Activated gamma-delta T cell treated with anti-CD3 and anti-CD28 coated beads, Interleukin-2, amount 50 U/mL, for 16 hours (primary cell): ENCODE measurements around the gene CCDC18.

Experiments used
- DNase-seq: peaks from one replicate; pipeline ENCODE4 v3.0.0-alpha.2; 2020; ENCODE audit warnings: low read depth

Gene CCDC18

DNA sequence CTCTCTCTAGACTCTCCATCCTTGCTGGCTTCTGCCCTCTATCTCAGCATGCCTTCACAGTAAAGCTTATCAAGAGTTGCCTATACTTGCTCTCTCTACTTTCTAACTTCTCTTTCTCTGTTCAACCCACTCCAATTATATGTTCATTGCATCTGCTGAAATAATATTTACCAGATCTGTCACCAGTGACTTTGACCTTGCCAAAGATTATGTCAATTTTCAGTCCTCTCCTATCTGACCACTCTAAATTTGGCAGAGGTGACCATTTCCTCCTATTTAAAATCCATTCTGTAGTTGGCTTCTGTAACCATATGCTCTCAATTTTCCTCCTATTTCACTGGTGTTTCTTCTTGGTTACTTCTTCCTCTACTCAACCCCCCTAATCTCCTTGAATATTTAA lies 126.4 kb downstream of the CCDC18 start:
- no peak for DNase-seq

DNA sequence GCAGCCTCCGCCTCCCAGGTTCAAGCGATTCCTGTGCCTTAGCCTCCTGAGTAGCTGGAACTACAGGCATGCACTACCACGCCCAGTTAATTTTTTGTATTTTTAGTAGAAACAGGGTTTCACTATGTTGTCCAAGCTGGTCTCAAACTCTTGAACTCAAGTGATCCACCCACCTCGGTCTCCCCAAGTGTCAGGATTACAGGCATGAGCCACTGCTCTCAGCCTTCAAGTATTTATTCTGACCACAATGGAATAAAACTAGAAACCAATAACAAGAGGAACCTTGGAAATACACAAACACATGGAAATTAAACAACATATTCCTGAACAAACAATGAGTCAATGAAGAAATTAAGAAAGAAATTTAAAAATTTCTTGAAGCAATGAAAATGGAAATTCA lies 132.5 kb downstream of the CCDC18 start:
- DNase-seq: no peak

DNA sequence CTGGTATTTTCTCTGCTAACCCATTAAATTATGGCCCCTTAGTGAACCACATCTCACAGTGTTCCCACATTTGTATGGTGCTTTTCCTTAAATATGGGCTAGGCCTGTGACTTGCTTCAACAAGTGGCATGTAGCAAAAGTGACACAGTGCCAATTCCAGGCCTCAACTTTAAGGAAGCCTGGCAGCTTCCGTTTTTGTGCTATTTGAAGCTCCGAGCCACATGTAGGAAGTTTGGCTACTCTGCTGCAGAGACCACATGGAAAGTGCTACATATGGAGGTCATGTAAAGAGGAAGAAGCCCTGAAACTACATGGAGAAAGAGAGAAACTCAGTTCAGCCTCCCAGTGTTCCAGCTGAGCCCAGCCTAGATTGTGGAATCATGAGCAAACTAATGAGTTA lies 136.7 kb downstream of the CCDC18 start:
- DNase-seq: no peak

GRCh38 chr1:93317943-93318342 lies 137.4 kb downstream of the CCDC18 start:
- DNase-seq: no peak

GRCh38 chr1:93321720-93322119 lies 141.2 kb downstream of the CCDC18 start:
- no peak for DNase-seq

DNA sequence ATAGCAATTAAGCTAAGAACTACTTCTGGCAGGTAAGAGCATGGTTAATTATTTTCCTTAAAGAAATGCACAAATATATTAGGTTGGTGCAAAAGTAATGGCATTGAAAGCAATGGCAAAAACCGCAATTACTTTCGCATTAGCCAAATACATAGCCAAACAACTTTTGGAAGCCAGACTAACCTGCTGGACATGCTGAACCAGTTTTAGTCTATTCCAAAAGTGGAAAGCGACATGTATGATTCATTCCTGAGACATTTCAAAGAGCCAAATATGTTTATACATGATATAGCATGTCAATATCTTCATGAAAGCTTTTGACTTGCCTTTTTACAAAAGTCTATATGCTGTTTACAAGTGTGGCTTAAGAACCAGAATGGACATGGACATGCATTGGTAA lies 141.8 kb downstream of the CCDC18 start:
- no peak for DNase-seq

GRCh38 chr1:93323185-93323820 lies 142.8 kb downstream of the CCDC18 start:
- no peak for DNase-seq

GRCh38 chr1:93324486-93325464 lies 144.3 kb downstream of the CCDC18 start:
- no peak for DNase-seq
